Astrocyte of the spinal cord (primary cell): ENCODE data around the gene PTPRN.

Experiments used
- DNase-seq: peaks from one replicate; pipeline ENCODE4 v3.0.0; 2011; ENCODE audit warnings: low read depth, low spot score
- H3K4me3 ChIP-seq: 2 replicates; pipeline ENCODE4 v1.5.1; 2011; ENCODE audit warnings: low read depth, mild to moderate bottlenecking, low read length, moderate library complexity
- CTCF ChIP-seq: IDR thresholded peaks from 2 replicates; pipeline ENCODE4 v1.5.1; 2012; ENCODE audit warnings: low read depth, mild to moderate bottlenecking, low read length, inconsistent platforms
- in situ Hi-C: cut with HindIII; loops from 2 replicates; pipeline ENCODE4 v1.10.0; 2017; ENCODE audit warnings: low sequenced_read_pairs

The PTPRN gene

DNA sequence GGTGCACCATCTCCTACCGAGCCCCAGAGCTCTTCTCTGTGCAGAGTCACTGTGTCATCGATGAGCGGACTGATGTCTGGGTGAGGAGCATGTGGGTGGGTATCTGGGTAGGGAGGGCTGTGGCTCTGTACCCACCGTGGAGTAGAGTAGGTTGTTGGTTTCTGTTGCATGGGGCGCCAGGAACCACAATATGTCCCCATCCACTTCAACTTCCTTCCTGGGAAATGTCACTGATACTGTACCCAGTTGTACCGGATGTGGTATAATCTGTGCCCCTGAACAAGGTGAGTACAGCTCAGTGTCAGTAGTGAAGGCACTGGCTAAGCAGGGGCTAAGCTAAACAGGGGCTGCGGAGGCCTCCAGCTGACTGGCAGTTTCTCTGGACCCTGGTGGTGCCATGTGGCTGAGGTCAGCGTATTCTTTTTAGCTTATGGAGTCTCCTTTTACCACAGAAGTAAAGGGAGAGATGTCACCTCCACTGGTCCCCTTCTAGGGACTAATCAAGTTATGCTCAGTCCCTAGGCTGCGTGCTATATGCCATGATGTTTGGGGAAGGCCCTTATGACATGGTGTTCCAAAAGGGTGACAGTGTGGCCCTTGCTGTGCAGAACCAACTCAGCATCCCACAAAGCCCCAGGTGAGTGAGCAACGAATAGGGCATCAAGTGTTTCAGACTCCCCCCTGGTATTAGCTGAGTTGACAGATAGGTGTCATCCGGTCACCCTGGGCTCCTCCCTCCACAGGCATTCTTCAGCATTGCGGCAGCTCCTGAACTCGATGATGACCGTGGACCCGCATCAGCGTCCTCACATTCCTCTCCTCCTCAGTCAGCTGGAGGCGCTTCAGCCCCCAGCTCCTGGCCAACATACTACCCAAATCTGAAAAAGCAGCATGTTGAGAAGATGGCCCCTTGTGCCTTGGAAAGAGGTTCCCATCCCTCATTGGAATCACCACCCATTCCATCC, 61.2 kb downstream of the PTPRN start:
- DNase-seq = no peak
- in situ Hi-C loops = no loop called here
- no peak overlapping the region for H3K4me3 ChIP-seq
- TF ChIP-seq CTCF = no peak

DNA sequence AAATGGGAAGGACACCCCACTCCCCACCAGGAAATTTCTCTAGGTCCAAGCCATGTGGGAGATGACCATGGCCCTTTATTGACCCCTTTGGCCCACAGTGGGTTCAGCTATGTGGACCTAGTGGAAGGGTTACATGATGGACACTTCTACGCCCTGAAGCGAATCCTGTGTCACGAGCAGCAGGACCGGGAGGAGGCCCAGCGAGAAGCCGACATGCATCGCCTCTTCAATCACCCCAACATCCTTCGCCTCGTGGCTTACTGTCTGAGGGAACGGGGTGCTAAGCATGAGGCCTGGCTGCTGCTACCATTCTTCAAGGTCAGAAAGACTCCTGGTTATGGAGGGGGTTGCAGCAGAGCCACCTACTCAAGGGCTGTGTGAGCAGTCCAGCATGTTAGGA, 62.6 kb downstream of the PTPRN start:
- DNase-seq = no peak
- no peak for TF ChIP-seq CTCF
- in situ Hi-C loops = no loop called here
- H3K4me3 ChIP-seq = no peak overlapping the region

DNA sequence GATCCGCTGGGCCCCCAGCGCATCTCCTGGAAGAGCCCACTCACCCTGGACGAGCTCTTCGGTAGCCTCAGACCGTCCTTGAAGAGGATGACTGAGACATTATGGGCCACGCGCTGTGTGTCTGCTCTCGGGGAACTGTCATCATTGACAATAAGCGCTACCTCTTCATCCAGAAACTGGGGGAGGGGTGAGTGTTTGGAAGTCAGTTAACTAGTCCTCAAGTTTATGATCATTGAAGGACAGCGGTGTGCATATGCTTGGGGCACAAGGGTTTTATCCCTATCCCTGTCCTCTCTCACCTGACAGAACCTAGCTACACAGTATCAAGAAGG, 63.3 kb downstream of the PTPRN start:
- in situ Hi-C loops = no loop called here
- H3K4me3 ChIP-seq = peak overlapping the region; percentile 95
- TF ChIP-seq CTCF = no peak
- DNase-seq = no peak

- in situ Hi-C loops = no loop called here
- peak within 1 kb of the TSS; percentile 95 for H3K4me3 ChIP-seq
- no peak for TF ChIP-seq CTCF
- peak; percentile 94 for DNase-seq
Measured at GRCh38 chr2:219245148-219245898, 63.9 kb downstream of the PTPRN start, which contains the start of the genes GLB1L and STK16. Gene GLB1L (minus strand): TSS chr2:219245444. CDS start chr2:219243573, 1,871 bp downstream. Gene STK16 (plus strand): TSS chr2:219245479. CDS start chr2:219246000, 521 bp downstream.

GRCh38 chr2:219244789-219245147, 64.4 kb downstream of the PTPRN start:
- TF ChIP-seq CTCF = no peak
- DNase-seq = no peak
- peak overlapping the region; percentile 95 for H3K4me3 ChIP-seq
- in situ Hi-C loops = no loop called here

- in situ Hi-C loops = no loop called here
- no peak for TF ChIP-seq CTCF
- H3K4me3 ChIP-seq = no peak overlapping the region
- no peak for DNase-seq
Measured at GRCh38 chr2:219243291-219243761, 65.9 kb downstream of the PTPRN start.
